Testis (tissue), 3 donors: ENCODE measurements around the gene SLC38A10. TPM values are rescaled to one million over a fixed set of nuclear protein-coding genes. Genes with fewer than 3 reads are reported as not detected.

Source experiments
- DNase-seq: peaks from one replicate; pipeline ENCODE4 v3.0.0-alpha.2; 2019
- H3K27ac ChIP-seq, 2 donors: fragments of 200-600 bp; sonication (generic); one replicate each; pipeline ENCODE4 v1.5.1; 2019
- H3K27me3 ChIP-seq: fragments of 200-600 bp; sonication (generic); one replicate; pipeline ENCODE4 v1.5.1; 2019
- H3K36me3 ChIP-seq: fragments of 200-600 bp; sonication (generic); one replicate; pipeline ENCODE4 v1.5.1; 2017; ENCODE audit warnings: low read depth; ENCODE audit errors: missing control alignments
- H3K4me1 ChIP-seq: fragments of 200-600 bp; sonication (generic); one replicate; pipeline ENCODE4 v1.5.1; 2019
- H3K4me3 ChIP-seq, 2 donors: fragments of 200-600 bp; sonication (generic); one replicate each; pipeline ENCODE4 v1.5.1; 2017 to 2019
- H3K9me3 ChIP-seq: fragments of 200-600 bp; sonication (generic); one replicate; pipeline ENCODE4 v1.5.1; 2017
- POLR2A ChIP-seq: fragments of 450-650 bp; IDR thresholded peaks from one replicate; pipeline ENCODE4 v1.6.1; 2017; ENCODE audit warnings: antibody characterized with exemption, mild to moderate bottlenecking, moderate library complexity
- WGBS, 2 donors: methylation state at CpG; one replicate each; pipeline ENCODE4 v1.1.5; 2018; 5-methylcytosine and 5-hydroxymethylcytosine counted together
- intact Hi-C: fragments of 100-400 bp; cut with DNase I; formaldehyde crosslinking; loops from one replicate; pipeline ENCODE4 v1.15.1; 2023; ENCODE audit warnings: low total_unique reads
- polyA plus RNA-seq: library from polyadenylated mRNA; stranded (reverse); fragments of 350-450 nt; fragmentation: Illumina TruSeq; extraction: RNeasy Lipid Tissue Mini Kit (QIAGEN cat#74804); gene quantifications from one replicate; pipeline ENCODE4 v1.2.3, GENCODE V29; 2014; ENCODE audit warnings: low read depth, low replicate concordance; ENCODE audit not compliant: insufficient read depth
- total RNA-seq, 2 donors: library from RNA; depleted of rRNA; stranded (reverse); fragments of >200 nt; gene quantifications; one replicate each; pipeline ENCODE4 v1.2.3, GENCODE V29; 2016
- TF ChIP-seq, protein P1 (sequence below), 3 experiments: fragments of 450-650 bp in 2 of 3; fragments of 200-600 bp in 1 of 3; sonication (generic) in 1 of 3; IDR thresholded peaks; one replicate each; pipeline ENCODE4 v1.5.1; 2016 to 2019; ENCODE audit warnings: antibody characterized with exemption in 3 of 3, mild to moderate bottlenecking in 2 of 3, moderate library complexity in 1 of 3

The SLC38A10 gene
- total and polyA plus RNA-seq, 3 donors from 2014 or later: 77.1 to 150 (median 131) TPM

DNA sequence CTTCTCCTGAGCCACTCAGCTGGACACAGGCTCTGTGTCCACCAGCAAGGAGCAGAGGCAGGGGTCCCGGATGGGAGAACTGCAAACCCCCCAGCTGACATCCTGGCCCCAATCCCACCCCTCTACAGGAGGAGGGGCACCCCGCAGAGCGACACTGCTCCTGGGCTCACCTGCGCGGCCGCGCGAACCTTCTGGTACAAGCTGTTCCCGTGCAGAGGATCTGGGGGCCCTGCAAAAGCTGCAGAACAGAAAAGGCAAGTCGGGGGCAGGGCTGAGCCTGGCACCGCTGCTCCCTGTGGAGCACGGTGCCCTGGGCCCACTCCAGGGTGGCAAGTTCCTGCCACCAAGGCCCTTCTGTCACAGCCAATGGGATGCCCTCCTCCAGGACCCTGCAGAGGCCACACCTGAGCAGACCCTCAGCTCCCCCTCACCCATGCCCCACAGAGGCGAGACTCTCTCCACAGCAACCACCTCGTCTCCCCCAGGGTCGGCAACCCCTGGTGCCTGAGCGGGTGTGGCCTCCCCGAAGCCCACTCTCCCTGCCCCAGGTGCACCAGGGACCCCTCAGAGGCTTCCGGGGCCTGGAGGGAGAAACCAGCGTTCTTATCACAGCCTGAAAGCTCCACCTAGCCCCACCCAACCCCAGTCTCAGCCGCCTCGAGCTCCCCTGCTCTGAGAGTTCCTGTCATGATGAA is 61.1 kb downstream of the SLC38A10 start:
- no peak for DNase-seq
- Histone ChIP-seq H3K36me3 (no peaks in the 10 kb centered on the region), H3K9me3 (no peaks in the 10 kb centered on the region), H3K27ac (no peak overlapping the region), H3K4me3 (no peak overlapping the region), H3K4me1 (peaks cover 15% of the 10 kb centered on the region), H3K27me3 (no peaks in the 10 kb centered on the region)
- 90 to 93% methylated on average over 7 to 21 of the region's 21 CpGs for WGBS, 2 donors
- intact Hi-C loops: no loop called here
- TF ChIP-seq, protein P1, sequence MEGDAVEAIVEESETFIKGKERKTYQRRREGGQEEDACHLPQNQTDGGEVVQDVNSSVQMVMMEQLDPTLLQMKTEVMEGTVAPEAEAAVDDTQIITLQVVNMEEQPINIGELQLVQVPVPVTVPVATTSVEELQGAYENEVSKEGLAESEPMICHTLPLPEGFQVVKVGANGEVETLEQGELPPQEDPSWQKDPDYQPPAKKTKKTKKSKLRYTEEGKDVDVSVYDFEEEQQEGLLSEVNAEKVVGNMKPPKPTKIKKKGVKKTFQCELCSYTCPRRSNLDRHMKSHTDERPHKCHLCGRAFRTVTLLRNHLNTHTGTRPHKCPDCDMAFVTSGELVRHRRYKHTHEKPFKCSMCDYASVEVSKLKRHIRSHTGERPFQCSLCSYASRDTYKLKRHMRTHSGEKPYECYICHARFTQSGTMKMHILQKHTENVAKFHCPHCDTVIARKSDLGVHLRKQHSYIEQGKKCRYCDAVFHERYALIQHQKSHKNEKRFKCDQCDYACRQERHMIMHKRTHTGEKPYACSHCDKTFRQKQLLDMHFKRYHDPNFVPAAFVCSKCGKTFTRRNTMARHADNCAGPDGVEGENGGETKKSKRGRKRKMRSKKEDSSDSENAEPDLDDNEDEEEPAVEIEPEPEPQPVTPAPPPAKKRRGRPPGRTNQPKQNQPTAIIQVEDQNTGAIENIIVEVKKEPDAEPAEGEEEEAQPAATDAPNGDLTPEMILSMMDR (IDR thresholded peaks at IDR 0.05): no peak

GRCh38 chr17:81233316-81233715 is 61.8 kb downstream of the SLC38A10 start:
- H3K4me3 ChIP-seq: no peak overlapping the region
- WGBS, 2 donors: 86 to 91% methylated on average over 7 to 17 of the region's 17 CpGs
- H3K27me3 ChIP-seq: no peaks in the 10 kb centered on the region
- H3K9me3 ChIP-seq: no peaks in the 10 kb centered on the region
- no peak for DNase-seq
- intact Hi-C loops: no loop called here
- no peak overlapping the region for H3K27ac ChIP-seq
- no peak for TF ChIP-seq POLR2A
- TF ChIP-seq, protein P1 (IDR thresholded peaks at IDR 0.05): no peak
- no peaks in the 10 kb centered on the region for H3K36me3 ChIP-seq
- peaks cover 20% of the 10 kb centered on the region for H3K4me1 ChIP-seq

GRCh38 chr17:81232616-81233241 is 62.4 kb downstream of the SLC38A10 start:
- Histone ChIP-seq H3K4me3 (no peak overlapping the region), H3K4me1 (peaks cover 14% of the 10 kb centered on the region), H3K36me3 (no peaks in the 10 kb centered on the region), H3K9me3 (no peaks in the 10 kb centered on the region), H3K27me3 (no peaks in the 10 kb centered on the region), H3K27ac (no peak overlapping the region)
- intact Hi-C loops: no loop called here
- TF ChIP-seq, protein P1 (IDR thresholded peaks at IDR 0.05): no peak
- no peak for TF ChIP-seq POLR2A
- no peak for DNase-seq
- 97 to 100% methylated on average over 3 to 18 of the region's 19 CpGs for WGBS, 2 donors

DNA sequence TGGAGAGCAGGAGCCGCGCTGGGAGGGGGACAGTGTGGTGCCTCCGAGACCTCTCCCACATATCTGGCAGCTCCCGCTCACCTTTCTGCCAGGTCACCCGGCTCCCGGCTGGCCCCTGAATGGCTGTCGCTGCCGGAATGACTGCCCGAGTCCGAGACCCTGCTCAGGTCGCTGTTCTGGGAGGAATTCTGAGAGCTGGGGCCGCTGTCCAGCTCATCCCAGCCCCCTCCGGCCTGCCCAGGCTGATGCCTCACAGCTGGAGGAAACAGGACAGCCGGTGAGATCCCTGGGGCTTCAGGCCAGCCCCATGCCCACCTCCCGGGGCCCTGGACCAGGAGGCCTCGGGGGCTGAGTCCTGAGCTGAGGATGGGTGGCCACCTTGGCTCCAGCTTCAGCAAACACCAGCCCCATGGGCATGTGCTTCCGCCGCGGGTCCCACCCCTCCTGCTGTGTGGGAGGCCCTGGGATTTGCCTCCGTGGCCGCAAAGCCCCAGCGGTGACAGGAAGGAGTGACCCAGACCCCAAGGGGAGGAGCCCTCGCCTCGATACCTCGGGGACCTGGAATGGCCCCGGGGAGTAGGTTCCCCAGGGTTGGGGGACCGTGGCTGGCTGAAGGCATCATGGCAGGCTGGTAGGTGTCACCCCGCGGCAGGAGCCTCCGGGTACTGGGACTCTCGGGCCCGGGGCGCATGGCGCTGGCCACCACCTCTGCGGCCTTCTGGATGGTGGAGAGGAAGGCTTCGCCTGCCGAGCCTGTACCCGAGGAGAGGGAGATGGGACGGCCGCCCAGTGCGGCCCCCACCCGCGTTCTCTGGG is 63.1 kb downstream of the SLC38A10 start:
- whole genome bisulfite sequencing, 2 donors: 89 to 96% methylated on average over 20 to 40 of the region's 43 CpGs
- H3K36me3 ChIP-seq: no peaks in the 10 kb centered on the region

More for the DNA sequence above, 63.1 kb downstream of the SLC38A10 start:
- Histone ChIP-seq H3K27me3 (no peaks in the 10 kb centered on the region), H3K4me3 (no peak overlapping the region), H3K9me3 (no peaks in the 10 kb centered on the region), H3K4me1 (peaks cover 8% of the 10 kb centered on the region), H3K27ac (no peak overlapping the region)
- intact Hi-C loops: no loop called here
- DNase-seq: no peak
- no peak for TF ChIP-seq POLR2A
- TF ChIP-seq, protein P1 (IDR thresholded peaks at IDR 0.05): no peak
